ACC112 (cell line): ENCODE measurements around the gene PTPRU.

Experiments
- H2AFZ ChIP-seq: fragments of 200-600 bp; sonication (generic); one replicate; pipeline ENCODE4 v1.6.0; 2017; ENCODE audit warnings: antibody characterized with exemption, low read length; ENCODE audit not compliant: unreplicated experiment
- H3K27ac ChIP-seq: fragments of 200-600 bp; sonication (generic); 2 replicates; pipeline ENCODE4 v1.5.1; 2014; ENCODE audit warnings: low read depth, mild to moderate bottlenecking, antibody characterized with exemption, low read length, moderate library complexity
- H3K27me3 ChIP-seq: fragments of 200-600 bp; sonication (generic); 2 replicates; pipeline ENCODE4 v1.6.1; 2014; ENCODE audit warnings: mild to moderate bottlenecking, antibody characterized with exemption, low read length, moderate library complexity, mixed read lengths; ENCODE audit not compliant: insufficient read depth
- H3K36me3 ChIP-seq: fragments of 200-600 bp; sonication (generic); 2 replicates; pipeline ENCODE4 v1.6.1; 2016; ENCODE audit warnings: mild to moderate bottlenecking, antibody characterized with exemption, low read length, moderate library complexity, mixed read lengths; ENCODE audit not compliant: insufficient read depth
- H3K4me1 ChIP-seq: fragments of 200-600 bp; sonication (generic); one replicate; pipeline ENCODE4 v1.6.1; 2016; ENCODE audit warnings: low read length, mixed read lengths; ENCODE audit not compliant: insufficient read depth, unreplicated experiment, control insufficient read depth
- H3K4me3 ChIP-seq: fragments of 200-600 bp; sonication (generic); 2 replicates; pipeline ENCODE4 v1.5.1; 2014; ENCODE audit warnings: mild to moderate bottlenecking, low read depth, low read length
- H3K79me2 ChIP-seq: fragments of 200-600 bp; sonication (generic); one replicate; pipeline ENCODE4 v1.6.0; 2016; ENCODE audit warnings: low read length; ENCODE audit not compliant: control insufficient read depth, unreplicated experiment, insufficient read depth

Gene PTPRU

GRCh38 chr1:29255134-29255666, 18.9 kb downstream of the PTPRU start:
- Histone ChIP-seq H3K4me3 (no peak overlapping the region), H2AFZ (no peak overlapping the region), H3K27ac (no peak overlapping the region), H3K27me3 (no peaks in the 10 kb centered on the region), H3K4me1 (peaks cover 19% of the 10 kb centered on the region), H3K36me3 (no peaks in the 10 kb centered on the region), H3K79me2 (no peaks in the 10 kb centered on the region)

- Histone ChIP-seq H3K27me3 (no peaks in the 10 kb centered on the region), H3K36me3 (no peaks in the 10 kb centered on the region), H3K27ac (no peak overlapping the region), H3K4me1 (peaks cover 19% of the 10 kb centered on the region), H2AFZ (no peak overlapping the region), H3K79me2 (no peaks in the 10 kb centered on the region), H3K4me3 (no peak overlapping the region)
Observed at GRCh38 chr1:29256394-29256793, 20.1 kb downstream of the PTPRU start.

- Histone ChIP-seq H2AFZ (no peak overlapping the region), H3K79me2 (no peaks in the 10 kb centered on the region), H3K27me3 (no peaks in the 10 kb centered on the region), H3K4me1 (peaks cover 19% of the 10 kb centered on the region), H3K36me3 (no peaks in the 10 kb centered on the region), H3K27ac (no peak overlapping the region), H3K4me3 (no peak overlapping the region)
Observed at GRCh38 chr1:29256979-29257804, 20.9 kb downstream of the PTPRU start.

GRCh38 chr1:29258189-29258975, 22.1 kb downstream of the PTPRU start:
- Histone ChIP-seq H3K79me2 (no peaks in the 10 kb centered on the region), H3K27me3 (no peaks in the 10 kb centered on the region), H3K27ac (no peak overlapping the region), H3K4me3 (no peak overlapping the region), H3K4me1 (peaks cover 19% of the 10 kb centered on the region), H3K36me3 (no peaks in the 10 kb centered on the region), H2AFZ (no peak overlapping the region)

- Histone ChIP-seq H3K27ac (no peak overlapping the region), H3K27me3 (no peaks in the 10 kb centered on the region), H3K79me2 (no peaks in the 10 kb centered on the region), H3K36me3 (no peaks in the 10 kb centered on the region), H2AFZ (no peak overlapping the region), H3K4me1 (peaks cover 19% of the 10 kb centered on the region), H3K4me3 (peak overlapping the region; percentile 72)
Observed at GRCh38 chr1:29258976-29259801, 22.9 kb downstream of the PTPRU start.

GRCh38 chr1:29259802-29260441, 23.6 kb downstream of the PTPRU start:
- H3K4me3 ChIP-seq = peak overlapping the region; percentile 72
- H3K27ac ChIP-seq = no peak overlapping the region
- no peaks in the 10 kb centered on the region for H3K27me3 ChIP-seq
- H3K4me1 ChIP-seq = peaks cover 22% of the 10 kb centered on the region
- H2AFZ ChIP-seq = no peak overlapping the region
- H3K79me2 ChIP-seq = no peaks in the 10 kb centered on the region
- H3K36me3 ChIP-seq = no peaks in the 10 kb centered on the region

- Histone ChIP-seq H3K79me2 (no peaks in the 10 kb centered on the region), H2AFZ (no peak overlapping the region)
Observed at GRCh38 chr1:29260531-29260930, 24.2 kb downstream of the PTPRU start.

GRCh38 chr1:29264773-29265389, 28.6 kb downstream of the PTPRU start:
- Histone ChIP-seq H3K36me3 (no peaks in the 10 kb centered on the region), H3K4me3 (no peak overlapping the region), H3K79me2 (no peaks in the 10 kb centered on the region), H2AFZ (no peak overlapping the region), H3K27ac (no peak overlapping the region), H3K27me3 (0 out of 2 replicates have a peak, but pooled peaks cover 3% of the 10 kb centered on the region), H3K4me1 (peaks cover 3% of the 10 kb centered on the region)

More at GRCh38 chr1:29260531-29260930, 24.2 kb downstream of the PTPRU start:
- H3K4me3 ChIP-seq = no peak overlapping the region
- no peak overlapping the region for H3K27ac ChIP-seq
- peaks cover 22% of the 10 kb centered on the region for H3K4me1 ChIP-seq
- no peaks in the 10 kb centered on the region for H3K36me3 ChIP-seq
- no peaks in the 10 kb centered on the region for H3K27me3 ChIP-seq

- H3K79me2 ChIP-seq = no peaks in the 10 kb centered on the region
- H3K27ac ChIP-seq = no peak overlapping the region
- H3K4me1 ChIP-seq = peaks cover 14% of the 10 kb centered on the region
- no peak overlapping the region for H2AFZ ChIP-seq
- H3K27me3 ChIP-seq = 0 out of 2 replicates have a peak, but pooled peaks cover 3% of the 10 kb centered on the region
- no peak overlapping the region for H3K4me3 ChIP-seq
- no peaks in the 10 kb centered on the region for H3K36me3 ChIP-seq
Observed at GRCh38 chr1:29266912-29267311, 30.6 kb downstream of the PTPRU start.
